Measurements from ENCODE around the gene VIM. TPM values are rescaled to one million over a fixed set of nuclear protein-coding genes. Genes with fewer than 3 reads are reported as not detected.

Gene VIM
- total and polyA plus RNA-seq, 2 donors from 2014 or later = 403 to 1,044 TPM

DNA sequence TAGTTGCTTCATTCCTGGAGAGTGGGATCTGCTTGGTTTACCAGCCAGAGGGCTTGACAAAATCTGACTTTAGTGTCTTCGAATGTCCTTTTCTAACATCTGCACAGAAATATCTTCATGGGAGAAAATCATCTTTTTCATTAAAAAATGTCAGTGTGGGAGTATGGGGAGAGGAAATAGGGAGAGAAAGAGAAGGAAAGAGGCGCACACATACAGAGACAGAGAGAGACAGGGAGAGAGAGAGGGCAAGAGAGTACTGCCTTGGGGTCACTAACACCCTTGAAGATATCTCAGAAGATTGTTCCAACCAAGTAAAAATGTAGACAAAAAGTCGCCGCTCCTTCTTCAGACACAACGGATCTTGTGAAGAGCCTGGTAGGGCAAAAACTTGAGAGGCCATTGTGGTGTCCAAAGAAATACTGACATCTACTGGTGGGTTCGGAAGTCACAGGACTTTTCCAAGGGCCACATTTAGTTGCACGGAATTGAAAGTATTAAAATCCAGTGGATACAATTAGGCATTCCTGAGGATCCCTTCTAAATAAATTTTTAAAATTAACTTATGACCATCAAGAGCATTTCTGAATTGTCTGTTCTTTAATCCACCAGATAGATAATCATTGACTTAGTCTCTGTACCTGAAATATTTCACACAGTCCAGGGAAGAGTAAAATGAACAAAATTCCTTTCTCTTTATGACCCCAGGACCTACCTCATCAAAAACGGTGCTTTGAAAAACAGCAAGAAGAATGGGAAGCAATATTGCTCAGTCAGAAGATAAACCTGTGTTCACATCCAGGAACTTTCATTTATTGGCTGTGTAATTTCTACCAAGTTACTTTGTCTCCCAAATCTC is 29.7 kb downstream of the VIM start:
- H3K9me3 ChIP-seq (ENCODE audit: control insufficient read depth in 2 of 3, insufficient read depth in 1 of 3, low read length in 3 of 3) = peaks cover 0 to 10% (median 3%) of the 10 kb centered on the region in 3 donors
- TF ChIP-seq, protein P1, sequence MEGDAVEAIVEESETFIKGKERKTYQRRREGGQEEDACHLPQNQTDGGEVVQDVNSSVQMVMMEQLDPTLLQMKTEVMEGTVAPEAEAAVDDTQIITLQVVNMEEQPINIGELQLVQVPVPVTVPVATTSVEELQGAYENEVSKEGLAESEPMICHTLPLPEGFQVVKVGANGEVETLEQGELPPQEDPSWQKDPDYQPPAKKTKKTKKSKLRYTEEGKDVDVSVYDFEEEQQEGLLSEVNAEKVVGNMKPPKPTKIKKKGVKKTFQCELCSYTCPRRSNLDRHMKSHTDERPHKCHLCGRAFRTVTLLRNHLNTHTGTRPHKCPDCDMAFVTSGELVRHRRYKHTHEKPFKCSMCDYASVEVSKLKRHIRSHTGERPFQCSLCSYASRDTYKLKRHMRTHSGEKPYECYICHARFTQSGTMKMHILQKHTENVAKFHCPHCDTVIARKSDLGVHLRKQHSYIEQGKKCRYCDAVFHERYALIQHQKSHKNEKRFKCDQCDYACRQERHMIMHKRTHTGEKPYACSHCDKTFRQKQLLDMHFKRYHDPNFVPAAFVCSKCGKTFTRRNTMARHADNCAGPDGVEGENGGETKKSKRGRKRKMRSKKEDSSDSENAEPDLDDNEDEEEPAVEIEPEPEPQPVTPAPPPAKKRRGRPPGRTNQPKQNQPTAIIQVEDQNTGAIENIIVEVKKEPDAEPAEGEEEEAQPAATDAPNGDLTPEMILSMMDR (IDR thresholded peaks at IDR 0.05; ENCODE audit: borderline replicate concordance, extremely low read depth, insufficient read depth) = peak; percentile 85
- DNase-seq = peak in 4 of 5 donors; percentile 62 to 86 (median 75)
- H3K36me3 ChIP-seq (ENCODE audit: control insufficient read depth in 2 of 3, insufficient read depth in 3 of 3, low read length in 3 of 3) = no peaks in the 10 kb centered on the region
- H3K27me3 ChIP-seq (ENCODE audit: control insufficient read depth, insufficient read depth, low read length) = no peaks in the 10 kb centered on the region
- intact Hi-C loops (cut with DNase I) = no loop called here
- no peaks in the 10 kb centered on the region for H3K4me1 ChIP-seq (ENCODE audit: control insufficient read depth in 2 of 3, insufficient read depth in 2 of 3, low read depth in 1 of 3, low read length in 3 of 3)
- peak overlapping the region in 2 of 3 donors; percentile 26 to 38 for H3K4me3 ChIP-seq (ENCODE audit: low read length in 3 of 3)
- peak overlapping the region in 1 of 3 donors; percentile 8 for H3K9ac ChIP-seq (ENCODE audit: low read length in 3 of 3)
- peak; percentile 97 for FAIRE-seq
- H3K27ac ChIP-seq (ENCODE audit: low read depth in 2 of 2, low read length in 2 of 2) = no peak overlapping the region

DNA sequence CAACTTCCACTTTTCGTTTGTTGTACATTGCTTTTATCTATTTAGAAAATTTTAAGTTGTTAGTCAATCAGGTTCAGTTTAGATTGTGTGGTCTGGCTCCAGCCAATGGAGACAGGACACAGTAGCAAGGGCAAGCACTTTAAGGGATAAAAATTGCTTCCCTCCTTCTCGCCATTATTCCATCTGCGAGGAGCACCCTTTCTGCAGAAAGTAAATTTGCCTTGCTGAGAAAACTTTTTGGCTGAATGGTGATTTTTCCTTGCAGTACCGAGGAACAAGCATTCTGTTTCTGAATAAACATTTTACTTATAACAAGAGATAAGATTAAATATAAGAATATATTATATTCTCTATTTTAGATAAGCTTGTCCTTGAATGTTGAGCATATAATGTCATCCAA is 34.5 kb downstream of the VIM start:
- Histone ChIP-seq H3K4me1 (ENCODE audit: control insufficient read depth in 2 of 3, insufficient read depth in 2 of 3, low read depth in 1 of 3, low read length in 3 of 3) (no peaks in the 10 kb centered on the region), H3K9ac (ENCODE audit: low read length in 3 of 3) (no peak overlapping the region), H3K4me3 (ENCODE audit: low read length in 3 of 3) (no peak overlapping the region), H3K27me3 (ENCODE audit: control insufficient read depth, insufficient read depth, low read length) (no peaks in the 10 kb centered on the region), H3K27ac (ENCODE audit: low read depth in 2 of 2, low read length in 2 of 2) (no peak overlapping the region), H3K36me3 (ENCODE audit: control insufficient read depth in 2 of 3, insufficient read depth in 3 of 3, low read length in 3 of 3) (no peaks in the 10 kb centered on the region), H3K9me3 (ENCODE audit: control insufficient read depth in 2 of 3, insufficient read depth in 1 of 3, low read length in 3 of 3) (peaks cover 0 to 29% (median 3%) of the 10 kb centered on the region in 3 donors)
- no peak for DNase-seq
- TF ChIP-seq, protein P1 (IDR thresholded peaks at IDR 0.05; ENCODE audit: borderline replicate concordance, extremely low read depth, insufficient read depth) = no peak
- FAIRE-seq = no peak
- intact Hi-C loops (cut with DNase I) = no loop called here

DNA sequence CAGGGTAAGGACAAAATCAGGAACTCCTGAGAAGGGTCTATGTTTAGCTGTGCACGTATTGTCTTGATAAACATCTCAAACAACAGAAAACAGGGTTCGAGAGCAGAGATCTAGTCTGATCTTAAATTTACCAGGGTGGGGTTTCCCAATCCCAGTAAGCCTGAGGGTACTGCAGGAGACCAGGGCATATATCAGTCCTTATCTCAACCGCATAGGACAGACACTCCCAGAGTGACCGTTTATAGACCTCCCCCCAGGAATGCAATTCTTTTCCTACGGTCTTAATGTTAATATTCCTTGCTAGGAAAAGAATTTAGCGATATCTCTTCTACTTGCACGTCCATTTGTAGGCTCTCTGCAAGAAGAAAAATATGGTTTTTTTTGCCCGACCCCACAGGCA is 35.5 kb downstream of the VIM start:
- Histone ChIP-seq H3K36me3 (ENCODE audit: control insufficient read depth in 2 of 3, insufficient read depth in 3 of 3, low read length in 3 of 3) (no peaks in the 10 kb centered on the region), H3K27me3 (ENCODE audit: control insufficient read depth, insufficient read depth, low read length) (no peaks in the 10 kb centered on the region), H3K9ac (ENCODE audit: low read length in 3 of 3) (no peak overlapping the region), H3K27ac (ENCODE audit: low read depth in 2 of 2, low read length in 2 of 2) (no peak overlapping the region), H3K4me1 (ENCODE audit: control insufficient read depth in 2 of 3, insufficient read depth in 2 of 3, low read depth in 1 of 3, low read length in 3 of 3) (no peaks in the 10 kb centered on the region), H3K4me3 (ENCODE audit: low read length in 3 of 3) (no peak overlapping the region), H3K9me3 (ENCODE audit: control insufficient read depth in 2 of 3, insufficient read depth in 1 of 3, low read length in 3 of 3) (peaks cover 0 to 29% (median 3%) of the 10 kb centered on the region in 3 donors)
- FAIRE-seq (no peak), DNase-seq (no peak)
- TF ChIP-seq, protein P1 (IDR thresholded peaks at IDR 0.05; ENCODE audit: borderline replicate concordance, extremely low read depth, insufficient read depth) = no peak
- intact Hi-C loops (cut with DNase I) = no loop called here
